ENCODE measurements around the gene MC3R.

DNA sequence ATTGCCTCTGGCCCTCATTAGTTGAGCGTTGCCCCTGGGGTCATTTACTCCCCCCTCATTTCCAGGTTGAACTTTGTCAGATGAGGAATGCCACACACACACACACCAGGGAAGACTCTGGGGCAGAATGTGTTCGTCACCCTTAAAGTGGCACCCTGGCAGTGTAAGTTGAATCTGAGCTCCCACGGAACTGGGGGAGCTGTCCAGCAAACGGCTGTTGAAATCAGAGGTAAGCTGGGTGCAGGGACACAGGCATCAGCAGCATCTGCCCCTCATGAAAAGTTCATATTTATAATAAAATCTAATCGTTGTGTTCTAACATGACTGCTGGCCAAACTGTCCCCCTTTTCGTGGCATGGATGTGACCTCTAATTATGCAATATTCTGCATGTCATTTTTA, 4.3 kb upstream of the MC3R start:
- TF ChIP-seq POLR2A (IDR thresholded peaks at IDR 0.05) (no peak), CTCF (IDR thresholded peaks at IDR 0.05) (no peak), EP300 (IDR thresholded peaks at IDR 0.05) (no peak)

Measured in ovary (tissue), 3 donors.